Panc1 (cell line): ENCODE results near the gene GAS5. TPM values are rescaled to one million over a fixed set of nuclear protein-coding genes. Genes with fewer than 3 reads are reported as not detected.

Experiments used
- ATAC-seq: fragments of 200-7000 bp; cut with Tn5 transposase; 2 replicates; pipeline ENCODE4 v1.9.1; 2020; ENCODE audit warnings: mild to moderate bottlenecking, moderate library complexity
- BruUV-seq: library from RNA; stranded (reverse); fragments of 400-500 nt; replicated peaks from 2 replicates; lab custom pipeline; 2021; lab: Mats Ljungman, UMichigan
- CTCF ChIA-PET: fragments of 300-600 bp; sonication (Branson Sonifier 250); formaldehyde crosslinking; loops from one replicate; lab custom pipeline; 2022; ENCODE audit warnings: antibody characterized with exemption; lab: Charles Lee
- POLR2A ChIA-PET: fragments of 300-600 bp; sonication (Branson Sonifier 250); formaldehyde crosslinking; loops from one replicate; lab custom pipeline; 2022; ENCODE audit warnings: antibody characterized with exemption; lab: Charles Lee
- DNase-seq: peaks from one replicate; pipeline ENCODE4 v3.0.0-alpha.2; 2010; ENCODE audit warnings: low read depth, low spot score
- H3K27ac ChIP-seq: 2 replicates; pipeline ENCODE4 v1.5.1; 2011; ENCODE audit warnings: mild to moderate bottlenecking, low read length, inconsistent platforms
- H3K27me3 ChIP-seq: fragments of 200-500 bp; sonication (Bioruptor generic); 2 replicates; pipeline ENCODE4 v1.6.0; 2014; ENCODE audit warnings: low read length, inconsistent platforms; ENCODE audit not compliant: control insufficient read depth, insufficient read depth
- H3K36me3 ChIP-seq: fragments of 200-500 bp; sonication (Bioruptor generic); 2 replicates; pipeline ENCODE4 v1.5.1; 2014; ENCODE audit warnings: inconsistent platforms, mild to moderate bottlenecking, low read length, moderate library complexity; ENCODE audit not compliant: control insufficient read depth, insufficient read depth
- H3K4me1 ChIP-seq: 2 replicates; pipeline ENCODE4 v1.5.1; 2011; ENCODE audit warnings: inconsistent platforms, mild to moderate bottlenecking, low read length, moderate library complexity; ENCODE audit not compliant: control insufficient read depth, insufficient read depth
- H3K4me3 ChIP-seq, 2 experiments: 2 replicates each; pipeline ENCODE4 v1.5.1; 2011 to 2012; ENCODE audit warnings: low read depth in 2 of 2, low read length in 2 of 2, mild to moderate bottlenecking in 2 of 2, inconsistent platforms in 1 of 2, moderate library complexity in 1 of 2
- H3K9me3 ChIP-seq: fragments of 200-500 bp; sonication (Bioruptor generic); 2 replicates; pipeline ENCODE4 v1.5.1; 2014; ENCODE audit warnings: low read depth, mild to moderate bottlenecking, inconsistent platforms, low read length, moderate library complexity; ENCODE audit not compliant: control insufficient read depth, insufficient read depth
- CTCF ChIP-seq: fragments of 450-650 bp; IDR thresholded peaks from 2 replicates; pipeline ENCODE4 v1.5.1; 2017; ENCODE audit warnings: mild to moderate bottlenecking
- POLR2AphosphoS5 ChIP-seq: IDR thresholded peaks from 2 replicates; pipeline ENCODE4 v1.6.1; 2012; ENCODE audit warnings: mild to moderate bottlenecking, low read depth, low read length, moderate library complexity
- REST ChIP-seq, 2 experiments: IDR thresholded peaks; 2 replicates each; pipeline ENCODE4 v1.6.1; 2011 to 2012; ENCODE audit warnings: low read depth in 2 of 2, control low read depth in 1 of 2, low read length in 1 of 2, mild to moderate bottlenecking in 1 of 2, moderate library complexity in 1 of 2; ENCODE audit not compliant: insufficient read depth in 1 of 2
- SIN3A ChIP-seq: IDR thresholded peaks from 2 replicates; pipeline ENCODE4 v1.6.1; 2012; ENCODE audit warnings: low read depth, mild to moderate bottlenecking, low read length, moderate library complexity, borderline replicate concordance; ENCODE audit not compliant: insufficient read depth
- TCF7L2 ChIP-seq: IDR thresholded peaks from 2 replicates; pipeline ENCODE4 v1.6.1; 2011; ENCODE audit warnings: mild to moderate bottlenecking, low read depth, low read length, inconsistent platforms
- in situ Hi-C: cut with HindIII; loops from 2 replicates; pipeline ENCODE4 v1.10.0; 2016; ENCODE audit warnings: low sequenced_read_pairs, low pct_unique_long_range_greater_than_20kb
- intact Hi-C: fragments of 100-400 bp; cut with micrococcal nuclease; formaldehyde crosslinking; loops from one replicate; pipeline ENCODE4 v1.10.0; 2022; ENCODE audit not compliant: unreplicated experiment
- total RNA-seq: library from RNA; stranded (reverse); gene quantifications from one replicate; pipeline ENCODE4 v1.2.1, GENCODE V29; 2021; ENCODE audit not compliant: unreplicated experiment

The GAS5 gene
- total RNA-seq, 1 experiment from 2014 or later: 236 TPM

- intact Hi-C loops: no loop called here
- no peak overlapping the region for H3K4me3 ChIP-seq
- H3K9me3 ChIP-seq: no peaks in the 10 kb centered on the region
- ATAC-seq (no peak), DNase-seq (no peak)
- H3K36me3 ChIP-seq: peaks cover 8% of the 10 kb centered on the region
- H3K27me3 ChIP-seq: no peaks in the 10 kb centered on the region
- no peak for TF ChIP-seq CTCF
- H3K27ac ChIP-seq: no peak overlapping the region
- ChIA-PET POLR2A (no interaction called here), CTCF (no interaction called here)
- BruUV-seq: no TSS peak
- in situ Hi-C loops: no loop called here
- H3K4me1 ChIP-seq: peaks cover 11% of the 10 kb centered on the region
Observed at GRCh38 chr1:173827611-173828010, 40.2 kb downstream of the GAS5 start.

GRCh38 chr1:173824315-173825081, 43.3 kb downstream of the GAS5 start, which contains the start of the genes CENPL and DARS2:
Gene CENPL (minus strand): TSS chr1:173824883. CDS start chr1:173811299, 13,584 bp downstream.
Gene DARS2 (plus strand): TSS chr1:173824673. CDS start chr1:173825230, 557 bp downstream.
- intact Hi-C loops (loop anchor here (5.0 kb wide), 1 partner anchor 392 kb away; no protein-coding TSS in a partner anchor), in situ Hi-C loops (no loop called here)
- POLR2A ChIA-PET: interaction anchor here (0.7 to 0.8 kb wide), 2 partner anchors 15 to 39 kb away, joined by 3 to 4 read pairs; no protein-coding TSS in a partner anchor

More at GRCh38 chr1:173824315-173825081, 43.3 kb downstream of the GAS5 start, which contains the start of the genes CENPL and DARS2:
- peak within 1 kb of the TSS; percentile 99 for H3K27ac ChIP-seq
- H3K36me3 ChIP-seq: peaks cover 4% of the 10 kb centered on the region
- no peaks in the 10 kb centered on the region for H3K27me3 ChIP-seq
- no peaks in the 10 kb centered on the region for H3K9me3 ChIP-seq
- H3K4me3 ChIP-seq: peak within 1 kb of the TSS; percentile 99
- BruUV-seq: no TSS peak
- CTCF ChIA-PET: no interaction called here
- H3K4me1 ChIP-seq: peaks cover 20% of the 10 kb centered on the region
- ATAC-seq: peak; percentile 94
- peak; percentile 91 for DNase-seq
- TF ChIP-seq SIN3A (no peak; the same call in none of the 2 replicates), POLR2AphosphoS5 (peak; percentile 65), CTCF (no peak), TCF7L2 (peak; percentile 44; the same call in 1 of the 2 replicates), REST (IDR thresholded peaks at IDR 0.05; ENCODE audit: insufficient read depth in 1 of 2, low read depth in 2 of 2, low read length in 1 of 2) (peak in 1 of 2 experiments; percentile 45; a peak in 2 of 4 replicates)
